ENCODE data around the gene NPAS4. TPM values are rescaled to one million over a fixed set of nuclear protein-coding genes. Genes with fewer than 3 reads are reported as not detected.
"Not testable (repeated sequence)": the region's sequence is repeated elsewhere in the genome, so short reads cannot be mapped to it uniquely, and the experiment has no call there.

Gene NPAS4
- total and polyA plus RNA-seq, 2 experiments from 2014 or later = not detected

DNA sequence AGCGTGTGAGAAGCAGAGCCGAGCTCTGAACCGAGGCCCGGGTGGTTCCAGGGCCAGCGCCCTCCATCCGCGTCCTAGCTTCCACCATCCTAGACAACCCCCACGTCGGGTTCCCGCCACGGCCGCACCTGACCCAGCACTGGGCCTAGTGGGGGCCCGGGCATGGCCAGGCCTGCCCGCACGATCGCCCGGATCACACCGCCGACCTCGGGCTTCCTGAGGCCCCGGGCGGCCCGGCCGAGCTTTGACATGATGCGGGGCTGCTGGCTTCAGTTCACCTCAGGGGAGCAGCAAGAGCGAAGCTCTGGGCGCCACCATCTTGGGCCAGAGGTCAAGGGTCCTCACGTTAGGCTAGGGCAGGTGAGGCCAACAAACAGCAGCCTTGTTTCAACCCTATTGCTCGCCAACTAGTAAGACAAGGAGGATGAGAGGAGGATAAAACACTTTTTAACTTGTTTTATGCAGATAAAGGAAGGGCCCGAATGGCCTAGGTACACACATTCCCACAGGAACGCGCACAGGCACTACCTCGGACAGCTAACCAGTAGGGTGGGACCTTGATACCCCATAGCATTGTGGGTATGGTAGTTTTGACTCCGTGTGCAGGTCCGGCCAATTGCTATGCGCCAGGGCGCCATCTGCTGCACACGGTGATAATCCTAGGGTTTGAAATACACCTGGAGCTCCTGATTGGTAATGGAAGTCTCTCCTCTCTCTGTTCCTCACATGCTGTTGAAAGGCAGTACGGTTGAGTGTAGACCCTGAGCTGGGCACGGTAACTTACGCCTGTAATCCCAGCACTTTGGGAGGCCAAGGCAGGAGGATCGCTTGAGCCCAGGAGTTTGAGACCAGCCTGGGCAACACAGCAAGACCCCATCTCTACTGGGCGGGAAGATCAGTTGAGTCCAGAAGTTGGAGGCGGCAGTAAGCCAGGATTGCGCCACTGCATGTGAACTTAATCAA, 17.9 kb downstream of the NPAS4 start, which contains the start of gene MRPL11:
TSS of gene MRPL11 (minus strand) at position 345 of the 963 bp plus-strand sequence. CDS start at position 251, 94 bp downstream.
- Histone ChIP-seq H2AFZ (peak within 1 kb of the TSS; percentile 96), H3K36me3 (ENCODE audit: low read depth) (0 out of 2 replicates have a peak, but pooled peaks cover 10% of the 10 kb centered on the region)
- in situ Hi-C loops (cut with MboI) = no loop called here

DNA sequence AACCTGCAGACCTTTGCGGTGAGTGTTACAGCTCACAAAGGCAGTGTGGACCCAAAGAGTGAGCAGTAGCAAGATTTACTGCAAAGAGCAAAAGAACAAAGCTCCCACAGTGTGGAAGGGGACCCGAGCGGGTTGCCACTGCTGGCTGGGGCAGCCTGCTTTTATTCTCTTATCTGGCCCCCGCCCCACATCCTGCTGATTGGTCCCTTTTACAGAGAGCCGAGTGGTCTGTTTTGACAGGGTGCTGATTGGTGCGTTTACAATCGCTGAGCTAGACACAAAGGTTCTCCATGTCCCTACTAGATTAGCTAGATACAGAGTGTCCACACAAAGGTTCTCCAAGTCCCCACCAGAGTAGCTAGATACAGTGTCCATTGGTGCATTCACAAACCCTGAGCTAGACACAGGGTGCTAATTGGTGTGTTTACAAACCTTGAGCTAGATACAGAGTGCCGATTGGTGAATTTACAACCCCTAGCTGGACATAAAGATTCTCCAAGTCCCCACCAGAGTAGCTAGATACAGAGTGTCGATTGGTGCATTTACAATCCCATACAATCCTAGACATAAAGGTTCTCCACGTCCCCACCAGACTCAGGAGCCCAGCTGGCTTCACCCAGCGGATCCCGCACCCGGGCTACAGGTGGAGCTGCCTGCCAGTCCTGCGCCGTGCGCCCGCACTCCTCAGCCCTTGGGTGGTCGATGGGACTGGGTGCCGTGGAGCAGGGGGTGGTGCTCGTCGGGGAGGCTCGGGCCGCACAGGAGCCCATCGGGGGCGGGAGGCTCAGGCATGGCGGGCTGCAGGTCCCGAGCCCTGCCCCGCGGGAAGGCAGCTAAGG, 19.5 kb downstream of the NPAS4 start:
- H3K9me2 ChIP-seq (ENCODE audit: insufficient read depth); H3K9me3 ChIP-seq (ENCODE audit: low read depth); DNase-seq; H4K20me1 ChIP-seq (ENCODE audit: insufficient read depth); H3K36me3 ChIP-seq (ENCODE audit: low read depth); H3K4me3 ChIP-seq; H3K4me2 ChIP-seq (ENCODE audit: unreplicated experiment); H3K79me2 ChIP-seq (ENCODE audit: insufficient read depth); H3K27me3 ChIP-seq (replicated peaks; ENCODE audit: insufficient read depth); H2AFZ ChIP-seq; H3K9ac ChIP-seq; H3K27ac ChIP-seq; in situ Hi-C loops (cut with MboI): not testable (repeated sequence)
- Histone ChIP-seq H3K4me1 (ENCODE audit: insufficient read depth) (peaks cover 14% of the 10 kb centered on the region), H3F3A (ENCODE audit: insufficient read depth) (peaks cover 13% of the 10 kb centered on the region)
- 68 to 75% methylated on average over 17 to 26 of the region's 29 CpGs for WGBS, 2 experiments (ENCODE audit: low coverage in 1 of 2, low lambda C conversion rate in 2 of 2, missing lambda C conversion rate in 2 of 2)

More for the DNA sequence above, 17.9 kb downstream of the NPAS4 start, which contains the start of gene MRPL11:
- Histone ChIP-seq H3K4me1 (ENCODE audit: insufficient read depth) (peaks cover 8% of the 10 kb centered on the region), H3K9ac (peak within 1 kb of the TSS; percentile 91), H3K9me3 (ENCODE audit: low read depth) (no peaks in the 10 kb centered on the region), H3K4me2 (ENCODE audit: unreplicated experiment) (peak within 1 kb of the TSS; percentile 80), H3K9me2 (ENCODE audit: insufficient read depth) (no peaks in the 10 kb centered on the region), H3K79me2 (ENCODE audit: insufficient read depth) (peaks cover 7% of the 10 kb centered on the region; the same call in 1 of the 2 replicates), H3K27me3 (replicated peaks; ENCODE audit: insufficient read depth) (no peaks in the 10 kb centered on the region), H4K20me1 (ENCODE audit: insufficient read depth) (no peaks in the 10 kb centered on the region), H3F3A (ENCODE audit: insufficient read depth) (peaks cover 7% of the 10 kb centered on the region), H3K4me3 (peak within 1 kb of the TSS; percentile 78), H3K27ac (peak within 1 kb of the TSS; percentile 25)
- WGBS, 2 experiments (ENCODE audit: low coverage in 1 of 2, low lambda C conversion rate in 2 of 2, missing lambda C conversion rate in 2 of 2) = 4% methylated on average over 44 to 45 of the region's 45 CpGs
- peak; percentile 96 for DNase-seq
- TF ChIP-seq EZH2phosphoT487 (IDR thresholded peaks at IDR 0.05; ENCODE audit: insufficient read depth, low read depth) (no peak), EZH2 (IDR thresholded peaks at IDR 0.05; ENCODE audit: insufficient read depth, poor library complexity, severe bottlenecking) (no peak)

DNA sequence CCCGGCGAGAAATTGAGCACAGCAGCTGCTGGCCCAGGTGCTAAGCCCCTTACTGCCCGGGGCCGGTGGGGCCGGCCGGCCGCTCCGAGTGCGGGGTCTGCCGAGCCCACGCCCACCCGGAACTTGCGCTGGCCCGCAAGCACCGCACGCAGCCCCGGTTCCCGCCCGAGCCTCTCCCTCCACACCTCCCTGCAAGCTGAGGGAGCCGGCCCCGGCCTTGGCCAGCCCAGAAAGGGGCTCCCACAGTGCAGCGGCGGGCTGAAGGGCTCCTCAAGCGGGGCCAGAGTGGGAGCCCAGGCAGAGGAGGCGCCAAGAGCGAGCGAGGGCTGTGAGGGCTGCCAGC, 20.1 kb downstream of the NPAS4 start:
- H3K9me2 ChIP-seq (ENCODE audit: insufficient read depth); H3K27me3 ChIP-seq (replicated peaks; ENCODE audit: insufficient read depth); DNase-seq; H3K36me3 ChIP-seq (ENCODE audit: low read depth); H3K9me3 ChIP-seq (ENCODE audit: low read depth); H3K9ac ChIP-seq; H2AFZ ChIP-seq; H3K27ac ChIP-seq; H3K4me2 ChIP-seq (ENCODE audit: unreplicated experiment); H3K79me2 ChIP-seq (ENCODE audit: insufficient read depth); in situ Hi-C loops (cut with MboI); H4K20me1 ChIP-seq (ENCODE audit: insufficient read depth); H3K4me3 ChIP-seq: not testable (repeated sequence)
- 49 to 61% methylated on average over 8 to 27 of the region's 27 CpGs for whole genome bisulfite sequencing, 2 experiments (ENCODE audit: low coverage in 1 of 2, low lambda C conversion rate in 2 of 2, missing lambda C conversion rate in 2 of 2)
- peaks cover 13% of the 10 kb centered on the region for H3F3A ChIP-seq (ENCODE audit: insufficient read depth)
- peaks cover 14% of the 10 kb centered on the region for H3K4me1 ChIP-seq (ENCODE audit: insufficient read depth)

DNA sequence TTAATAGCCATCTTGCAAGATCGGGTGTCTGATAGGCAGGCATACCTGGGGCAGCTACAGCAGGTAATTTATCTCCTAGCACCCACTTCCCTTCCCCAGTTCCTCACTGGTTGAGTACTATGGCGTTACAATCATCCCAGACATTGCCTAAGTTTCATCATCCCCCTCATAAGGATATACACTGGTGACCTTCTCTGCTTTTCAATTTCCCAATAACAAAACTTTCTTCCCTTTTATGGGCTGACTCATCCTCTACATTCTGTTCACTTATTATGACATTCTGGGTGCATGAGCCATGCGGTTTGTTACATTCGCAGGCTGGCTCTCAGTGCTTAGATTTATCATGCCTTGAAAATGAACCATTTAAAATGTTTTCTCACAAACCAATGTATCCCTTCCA, 22.8 kb downstream of the NPAS4 start:
- H3K4me3 ChIP-seq = no peak overlapping the region
- TF ChIP-seq EZH2 (IDR thresholded peaks at IDR 0.05; ENCODE audit: insufficient read depth, poor library complexity, severe bottlenecking) (no peak), EZH2phosphoT487 (IDR thresholded peaks at IDR 0.05; ENCODE audit: insufficient read depth, low read depth) (no peak)
- peaks cover 8% of the 10 kb centered on the region; the same call in 1 of the 2 replicates for H3K27me3 ChIP-seq (replicated peaks; ENCODE audit: insufficient read depth)
- H3F3A ChIP-seq (ENCODE audit: insufficient read depth) = peaks cover 13% of the 10 kb centered on the region
- in situ Hi-C loops (cut with MboI) = no loop called here
- H2AFZ ChIP-seq = no peak overlapping the region
- no peaks in the 10 kb centered on the region for H3K79me2 ChIP-seq (ENCODE audit: insufficient read depth)
- peak overlapping the region; percentile 72 for H3K27ac ChIP-seq
- peaks cover 11% of the 10 kb centered on the region for H3K4me1 ChIP-seq (ENCODE audit: insufficient read depth)
- 35 to 45% methylated on average over 4 of the region's 4 CpGs for WGBS, 2 experiments (ENCODE audit: low coverage in 1 of 2, low lambda C conversion rate in 2 of 2, missing lambda C conversion rate in 2 of 2)
- no peaks in the 10 kb centered on the region for H3K36me3 ChIP-seq (ENCODE audit: low read depth)
- H3K9ac ChIP-seq = peak overlapping the region; percentile 24; the same call in 1 of the 2 replicates
- peak; percentile 94 for DNase-seq
- H3K4me2 ChIP-seq (ENCODE audit: unreplicated experiment) = peak overlapping the region; percentile 54
- no peaks in the 10 kb centered on the region for H3K9me3 ChIP-seq (ENCODE audit: low read depth)
- H3K9me2 ChIP-seq (ENCODE audit: insufficient read depth) = no peaks in the 10 kb centered on the region
- H4K20me1 ChIP-seq (ENCODE audit: insufficient read depth) = no peaks in the 10 kb centered on the region
